MM.1S (cell line): ENCODE results near the gene CBFA2T2.
"Not testable (repeated sequence)": the region's sequence is repeated elsewhere in the genome, so short reads cannot be mapped to it uniquely, and the experiment has no call there.

Experiments
- DNase-seq: peaks from one replicate; pipeline ENCODE4 v3.0.0-alpha.2; 2015
- H2AFZ ChIP-seq: fragments of 300-600 bp; sonication (generic); 2 replicates; pipeline ENCODE4 v1.6.0; 2016; ENCODE audit warnings: antibody characterized with exemption, low read length
- H3F3A ChIP-seq: fragments of 300-600 bp; sonication (generic); 2 replicates; pipeline ENCODE4 v1.6.1; 2016; ENCODE audit warnings: mild to moderate bottlenecking, antibody characterized with exemption, low read length, moderate library complexity, mixed read lengths; ENCODE audit not compliant: insufficient read depth
- H3K27ac ChIP-seq: fragments of 300-600 bp; sonication (generic); 2 replicates; pipeline ENCODE4 v1.5.1; 2016; ENCODE audit warnings: mild to moderate bottlenecking, low read length
- H3K27me3 ChIP-seq: fragments of 300-600 bp; sonication (generic); replicated peaks from 2 replicates; pipeline ENCODE4 v1.6.0; 2016; ENCODE audit warnings: low read length; ENCODE audit not compliant: insufficient read depth
- H3K36me3 ChIP-seq: fragments of 300-600 bp; sonication (generic); replicated peaks from 2 replicates; pipeline ENCODE4 v1.6.1; 2016; ENCODE audit warnings: mild to moderate bottlenecking, low read length, mixed read lengths; ENCODE audit not compliant: insufficient read depth
- H3K4me1 ChIP-seq: fragments of 300-600 bp; sonication (generic); 2 replicates; pipeline ENCODE4 v1.6.1; 2016; ENCODE audit warnings: low read length, mixed read lengths
- H3K4me2 ChIP-seq: fragments of 300-600 bp; sonication (generic); 2 replicates; pipeline ENCODE4 v1.6.0; 2016; ENCODE audit warnings: low read depth, low read length
- H3K4me3 ChIP-seq: fragments of 300-600 bp; sonication (generic); 2 replicates; pipeline ENCODE4 v1.5.1; 2016; ENCODE audit warnings: low read length, mixed read lengths
- H3K79me2 ChIP-seq: fragments of 300-600 bp; sonication (generic); 2 replicates; pipeline ENCODE4 v1.6.1; 2016; ENCODE audit warnings: mixed run types, low read length, mixed read lengths
- H3K9ac ChIP-seq: fragments of 300-600 bp; sonication (generic); 2 replicates; pipeline ENCODE4 v1.6.1; 2016; ENCODE audit warnings: low read length, mixed read lengths
- H3K9me2 ChIP-seq: fragments of 300-600 bp; sonication (generic); replicated peaks from 2 replicates; pipeline ENCODE4 v1.6.1; 2016; ENCODE audit warnings: mild to moderate bottlenecking, low read length, mixed read lengths; ENCODE audit not compliant: insufficient read depth
- H3K9me3 ChIP-seq: fragments of 300-600 bp; sonication (generic); replicated peaks from 2 replicates; pipeline ENCODE4 v1.6.1; 2016; ENCODE audit warnings: mild to moderate bottlenecking, low read length, mixed read lengths; ENCODE audit not compliant: insufficient read depth
- H4K20me1 ChIP-seq: fragments of 300-600 bp; sonication (generic); 2 replicates; pipeline ENCODE4 v1.6.1; 2016; ENCODE audit warnings: mild to moderate bottlenecking, low read length, moderate library complexity, mixed read lengths; ENCODE audit not compliant: insufficient read depth
- CTCF ChIP-seq: fragments of 300-600 bp; sonication (generic); IDR thresholded peaks from 2 replicates; pipeline ENCODE4 v1.5.1; 2016; ENCODE audit warnings: antibody characterized with exemption, low read length, mixed read lengths
- EZH2 ChIP-seq: fragments of 300-600 bp; sonication (generic); optimal IDR thresholded peaks from 2 replicates; pipeline ENCODE3; 2017; ENCODE audit warnings: low read depth, mild to moderate bottlenecking, antibody characterized with exemption, low read length, mixed read lengths
- EZH2phosphoT487 ChIP-seq: fragments of 300-600 bp; sonication (generic); IDR thresholded peaks from 2 replicates; pipeline ENCODE4 v1.6.1; 2018; ENCODE audit warnings: antibody characterized with exemption, low read length

Gene CBFA2T2

GRCh38 chr20:33558348-33559144 is 68.7 kb downstream of the CBFA2T2 start:
- no peak overlapping the region for H3K9ac ChIP-seq
- no peaks in the 10 kb centered on the region for H3K9me3 ChIP-seq
- H3K27ac ChIP-seq, result no peak overlapping the region
- H3K4me3 ChIP-seq, result no peak overlapping the region
- H2AFZ ChIP-seq, result no peak overlapping the region
- no peak for DNase-seq
- no peak overlapping the region for H3K4me2 ChIP-seq
- TF ChIP-seq CTCF (no peak), EZH2 (no peak), EZH2phosphoT487 (no peak)
- no peaks in the 10 kb centered on the region for H3K36me3 ChIP-seq
- H3K79me2 ChIP-seq, result peaks cover 18% of the 10 kb centered on the region
- peaks cover 11% of the 10 kb centered on the region for H3K4me1 ChIP-seq
- H3F3A ChIP-seq, result peaks cover 17% of the 10 kb centered on the region
- H4K20me1 ChIP-seq, result no peaks in the 10 kb centered on the region
- no peaks in the 10 kb centered on the region for H3K27me3 ChIP-seq
- H3K9me2 ChIP-seq, result no peaks in the 10 kb centered on the region

- H3K4me2 ChIP-seq, result no peak overlapping the region
- DNase-seq, result no peak
- TF ChIP-seq EZH2 (no peak), CTCF (no peak), EZH2phosphoT487 (no peak)
- peaks cover 18% of the 10 kb centered on the region for H3K79me2 ChIP-seq
- no peak overlapping the region for H2AFZ ChIP-seq
- no peak overlapping the region for H3K4me3 ChIP-seq
- H3K9me2 ChIP-seq, result no peaks in the 10 kb centered on the region
- no peak overlapping the region for H3K27ac ChIP-seq
- no peaks in the 10 kb centered on the region for H3K9me3 ChIP-seq
- H3K36me3 ChIP-seq, result no peaks in the 10 kb centered on the region
- peaks cover 11% of the 10 kb centered on the region for H3K4me1 ChIP-seq
- no peaks in the 10 kb centered on the region for H4K20me1 ChIP-seq
- H3K27me3 ChIP-seq, result no peaks in the 10 kb centered on the region
- H3K9ac ChIP-seq, result no peak overlapping the region
- peaks cover 12% of the 10 kb centered on the region for H3F3A ChIP-seq
These were observed 69.3 kb downstream of the CBFA2T2 start for GRCh38 chr20:33559212-33559611.

- no peaks in the 10 kb centered on the region for H3K27me3 ChIP-seq
- H2AFZ ChIP-seq, result no peak overlapping the region
- H3K9me2 ChIP-seq, result no peaks in the 10 kb centered on the region
- no peak overlapping the region for H3K4me3 ChIP-seq
- DNase-seq, result no peak
- H4K20me1 ChIP-seq, result no peaks in the 10 kb centered on the region
- H3K4me1 ChIP-seq, result peaks cover 11% of the 10 kb centered on the region
- H3K9me3 ChIP-seq, result no peaks in the 10 kb centered on the region
- H3K27ac ChIP-seq, result no peak overlapping the region
- no peak overlapping the region for H3K4me2 ChIP-seq
- peaks cover 18% of the 10 kb centered on the region for H3K79me2 ChIP-seq
- peaks cover 5% of the 10 kb centered on the region for H3F3A ChIP-seq
- H3K36me3 ChIP-seq, result no peaks in the 10 kb centered on the region
- H3K9ac ChIP-seq, result no peak overlapping the region
- no peak for TF ChIP-seq EZH2phosphoT487
- no peak for TF ChIP-seq EZH2
- no peak for TF ChIP-seq CTCF
These were observed 70.1 kb downstream of the CBFA2T2 start for GRCh38 chr20:33560026-33560425.

- not testable (repeated sequence) for H3K4me1 ChIP-seq, H3K4me3 ChIP-seq, H3K9me3 ChIP-seq, H3F3A ChIP-seq, H3K9me2 ChIP-seq, H4K20me1 ChIP-seq, H3K4me2 ChIP-seq, H3K9ac ChIP-seq, DNase-seq, H3K36me3 ChIP-seq, H3K27me3 ChIP-seq, H3K27ac ChIP-seq, H2AFZ ChIP-seq
- peaks cover 14% of the 10 kb centered on the region for H3K79me2 ChIP-seq
These were observed 71.2 kb downstream of the CBFA2T2 start for GRCh38 chr20:33561053-33561452.
